ENCODE results near the gene CLCA2. TPM values are rescaled to one million over a fixed set of nuclear protein-coding genes. Genes with fewer than 3 reads are reported as not detected.

CLCA2 gene
- total RNA-seq, 2 donors from 2014 or later = not detected

GRCh38 chr1:86447198-86447790 is 23.3 kb downstream of the CLCA2 start:
- H3K27me3 Mint-ChIP-seq = no peaks in the 10 kb centered on the region
- H3K27ac Mint-ChIP-seq = no peak overlapping the region
- H3K4me3 Mint-ChIP-seq = no peak overlapping the region
- H3K9me3 Mint-ChIP-seq = no peaks in the 10 kb centered on the region
- peaks cover 4% of the 10 kb centered on the region for H3K4me1 Mint-ChIP-seq
- H3K36me3 Mint-ChIP-seq (ENCODE audit: low read depth) = no peaks in the 10 kb centered on the region
- no peak for ATAC-seq (replicated peaks)

- no peaks in the 10 kb centered on the region for H3K9me3 Mint-ChIP-seq
- ATAC-seq (replicated peaks) = no peak
- H3K27me3 Mint-ChIP-seq = no peaks in the 10 kb centered on the region
- no peak overlapping the region for H3K27ac Mint-ChIP-seq
- H3K36me3 Mint-ChIP-seq (ENCODE audit: low read depth) = no peaks in the 10 kb centered on the region
- H3K4me1 Mint-ChIP-seq = peaks cover 4% of the 10 kb centered on the region
- no peak overlapping the region for H3K4me3 Mint-ChIP-seq
These were observed 24.7 kb downstream of the CLCA2 start for GRCh38 chr1:86448670-86449069.

- H3K27me3 Mint-ChIP-seq = no peaks in the 10 kb centered on the region
- H3K4me1 Mint-ChIP-seq = peaks cover 4% of the 10 kb centered on the region
- H3K9me3 Mint-ChIP-seq = no peaks in the 10 kb centered on the region
- H3K4me3 Mint-ChIP-seq = no peak overlapping the region
- no peak for ATAC-seq (replicated peaks)
- H3K27ac Mint-ChIP-seq = no peak overlapping the region
- H3K36me3 Mint-ChIP-seq (ENCODE audit: low read depth) = no peaks in the 10 kb centered on the region
These were observed 25.1 kb downstream of the CLCA2 start for GRCh38 chr1:86449103-86449502.

GRCh38 chr1:86450847-86451246 is 26.9 kb downstream of the CLCA2 start:
- Mint-ChIP-seq H3K9me3 (no peaks in the 10 kb centered on the region), H3K27me3 (no peaks in the 10 kb centered on the region), H3K4me1 (no peaks in the 10 kb centered on the region), H3K27ac (no peak overlapping the region), H3K36me3 (ENCODE audit: low read depth) (no peaks in the 10 kb centered on the region), H3K4me3 (no peak overlapping the region)
- ATAC-seq (replicated peaks) = no peak

GRCh38 chr1:86453664-86454063 is 29.7 kb downstream of the CLCA2 start:
- Mint-ChIP-seq H3K9me3 (no peaks in the 10 kb centered on the region), H3K4me3 (no peak overlapping the region), H3K36me3 (ENCODE audit: low read depth) (no peaks in the 10 kb centered on the region), H3K4me1 (no peaks in the 10 kb centered on the region), H3K27ac (no peak overlapping the region), H3K27me3 (peaks cover 8% of the 10 kb centered on the region)
- peak; percentile 55 for ATAC-seq (replicated peaks)

- Mint-ChIP-seq H3K9me3 (no peaks in the 10 kb centered on the region), H3K36me3 (ENCODE audit: low read depth) (no peaks in the 10 kb centered on the region), H3K4me3 (no peak overlapping the region), H3K4me1 (no peaks in the 10 kb centered on the region), H3K27me3 (peaks cover 8% of the 10 kb centered on the region), H3K27ac (no peak overlapping the region)
- no peak for ATAC-seq (replicated peaks)
These were observed 31.1 kb downstream of the CLCA2 start for GRCh38 chr1:86455073-86455472.

- H3K4me1 Mint-ChIP-seq = peaks cover 5% of the 10 kb centered on the region
- H3K27me3 Mint-ChIP-seq = peaks cover 12% of the 10 kb centered on the region
- ATAC-seq (replicated peaks) = no peak
- no peaks in the 10 kb centered on the region for H3K9me3 Mint-ChIP-seq
- no peak overlapping the region for H3K4me3 Mint-ChIP-seq
- H3K27ac Mint-ChIP-seq = no peak overlapping the region
- no peaks in the 10 kb centered on the region for H3K36me3 Mint-ChIP-seq (ENCODE audit: low read depth)
These were observed 37.0 kb downstream of the CLCA2 start for GRCh38 chr1:86460998-86461397.

- H3K27ac Mint-ChIP-seq = no peak overlapping the region
- H3K4me1 Mint-ChIP-seq = peaks cover 5% of the 10 kb centered on the region
- peaks cover 12% of the 10 kb centered on the region for H3K27me3 Mint-ChIP-seq
- no peaks in the 10 kb centered on the region for H3K36me3 Mint-ChIP-seq (ENCODE audit: low read depth)
- H3K4me3 Mint-ChIP-seq = no peak overlapping the region
- no peaks in the 10 kb centered on the region for H3K9me3 Mint-ChIP-seq
- ATAC-seq (replicated peaks) = no peak
These were observed 37.5 kb downstream of the CLCA2 start for GRCh38 chr1:86461482-86461881.

- Mint-ChIP-seq H3K4me1 (peaks cover 5% of the 10 kb centered on the region), H3K27ac (no peak overlapping the region)
These were observed 40.8 kb downstream of the CLCA2 start for GRCh38 chr1:86464819-86465218.

GRCh38 chr1:86466109-86466844 is 42.3 kb downstream of the CLCA2 start:
- Mint-ChIP-seq H3K36me3 (ENCODE audit: low read depth) (no peaks in the 10 kb centered on the region), H3K9me3 (no peaks in the 10 kb centered on the region), H3K27me3 (peaks cover 9% of the 10 kb centered on the region), H3K27ac (no peak overlapping the region), H3K4me3 (no peak overlapping the region), H3K4me1 (peaks cover 5% of the 10 kb centered on the region)
- ATAC-seq (replicated peaks) = no peak

More at GRCh38 chr1:86464819-86465218, 40.8 kb downstream of the CLCA2 start:
- Mint-ChIP-seq H3K36me3 (ENCODE audit: low read depth) (no peaks in the 10 kb centered on the region), H3K4me3 (no peak overlapping the region), H3K27me3 (peaks cover 8% of the 10 kb centered on the region), H3K9me3 (no peaks in the 10 kb centered on the region)
- peak; percentile 70 for ATAC-seq (replicated peaks)

- Mint-ChIP-seq H3K27ac (no peak overlapping the region), H3K4me3 (no peak overlapping the region), H3K4me1 (peaks cover 5% of the 10 kb centered on the region), H3K9me3 (no peaks in the 10 kb centered on the region), H3K36me3 (ENCODE audit: low read depth) (no peaks in the 10 kb centered on the region), H3K27me3 (peaks cover 12% of the 10 kb centered on the region)
- ATAC-seq (replicated peaks) = no peak
These were observed 43.0 kb downstream of the CLCA2 start for GRCh38 chr1:86466986-86467385.

GRCh38 chr1:86468501-86468977 is 44.6 kb downstream of the CLCA2 start, which contains the start of gene CLCA1:
CLCA1 (plus strand) TSS chr1:86468927; CDS start chr1:86468972, 45 bp downstream.
- H3K4me1 Mint-ChIP-seq = peaks cover 5% of the 10 kb centered on the region
- H3K9me3 Mint-ChIP-seq = no peaks in the 10 kb centered on the region
- H3K4me3 Mint-ChIP-seq = no peak within 1 kb of the TSS
- peaks cover 17% of the 10 kb centered on the region for H3K27me3 Mint-ChIP-seq
- no peak for ATAC-seq (replicated peaks)
- no peaks in the 10 kb centered on the region for H3K36me3 Mint-ChIP-seq (ENCODE audit: low read depth)
- H3K27ac Mint-ChIP-seq = no peak within 1 kb of the TSS

- Mint-ChIP-seq H3K4me1 (no peaks in the 10 kb centered on the region), H3K4me3 (no peak overlapping the region), H3K9me3 (no peaks in the 10 kb centered on the region), H3K36me3 (ENCODE audit: low read depth) (no peaks in the 10 kb centered on the region), H3K27ac (no peak overlapping the region), H3K27me3 (peaks cover 17% of the 10 kb centered on the region)
- ATAC-seq (replicated peaks) = no peak
These were observed 46.9 kb downstream of the CLCA2 start for GRCh38 chr1:86470859-86471258.

GRCh38 chr1:86471291-86471690 is 47.3 kb downstream of the CLCA2 start:
- H3K27me3 Mint-ChIP-seq = peaks cover 17% of the 10 kb centered on the region
- no peaks in the 10 kb centered on the region for H3K4me1 Mint-ChIP-seq
- no peak overlapping the region for H3K27ac Mint-ChIP-seq
- no peaks in the 10 kb centered on the region for H3K9me3 Mint-ChIP-seq
- ATAC-seq (replicated peaks) = no peak
- no peaks in the 10 kb centered on the region for H3K36me3 Mint-ChIP-seq (ENCODE audit: low read depth)
- no peak overlapping the region for H3K4me3 Mint-ChIP-seq

GRCh38 chr1:86472152-86472551 is 48.2 kb downstream of the CLCA2 start:
- Mint-ChIP-seq H3K27me3 (peaks cover 15% of the 10 kb centered on the region), H3K36me3 (ENCODE audit: low read depth) (no peaks in the 10 kb centered on the region), H3K9me3 (no peaks in the 10 kb centered on the region), H3K4me1 (no peaks in the 10 kb centered on the region), H3K4me3 (no peak overlapping the region), H3K27ac (no peak overlapping the region)
- ATAC-seq (replicated peaks) = no peak
